Keratinocyte (primary cell): Measurements from ENCODE around the gene ADAMTS1.

Source experiments
- CTCF ChIP-seq, 3 experiments: IDR thresholded peaks in 1 of 3; conservative IDR thresholded peaks in 1 of 3; optimal IDR thresholded peaks in 1 of 3; 2 replicates in 2 of 3; 3 replicates in 1 of 3; pipeline versions ENCODE3 to v1.5.1; 2011; ENCODE audit warnings: low read length in 3 of 3, mild to moderate bottlenecking in 3 of 3, moderate library complexity in 2 of 3, control low read depth in 1 of 3, inconsistent platforms in 1 of 3; ENCODE audit not compliant: insufficient read depth in 2 of 3; ENCODE audit errors: extremely low read depth in 1 of 3
- EZH2 ChIP-seq: IDR thresholded peaks from one replicate; pipeline ENCODE4 v1.6.1; 2012; ENCODE audit warnings: inconsistent platforms, mild to moderate bottlenecking, low read length, moderate library complexity

- TF ChIP-seq CTCF (optimal IDR thresholded peaks at IDR 0.05 in 1 of 3, IDR thresholded peaks at IDR 0.05 in 1 of 3, conservative IDR thresholded peaks at IDR 0.05 in 1 of 3; ENCODE audit: extremely low read depth in 1 of 3, insufficient read depth in 2 of 3, low read length in 3 of 3), result no peak
- no peak for TF ChIP-seq EZH2
These were observed 18.4 kb downstream of the ADAMTS1 start for GRCh38 chr21:26826801-26827200.
